Measurements from ENCODE around the gene MYMX.

MYMX gene

GRCh38 chr6:44226368-44227147, 9.8 kb downstream of the MYMX start (continued):
- no peak for TF ChIP-seq ZNF394 (tag by site-specific recombination; IDR thresholded peaks at IDR 0.05; ENCODE audit: borderline replicate concordance)
- TF ChIP-seq ZBTB48 (tag by site-specific recombination; IDR thresholded peaks at IDR 0.05), result no peak
- no peak for TF ChIP-seq OSR2 (tag by site-specific recombination; IDR thresholded peaks at IDR 0.05)
- TF ChIP-seq MZF1 (tag by site-specific recombination; IDR thresholded peaks at IDR 0.05; ENCODE audit: borderline replicate concordance), result no peak
- TF ChIP-seq ZNF501 (tag by site-specific recombination; IDR thresholded peaks at IDR 0.05), result no peak
- peak; percentile 40 for TF ChIP-seq ZNF600 (tag by site-specific recombination; IDR thresholded peaks at IDR 0.05)
- no peak for TF ChIP-seq YY1 (tag by site-specific recombination; IDR thresholded peaks at IDR 0.05)
- no peak for TF ChIP-seq ZFP69B (tag by site-specific recombination; IDR thresholded peaks at IDR 0.05)
- no peak for TF ChIP-seq GLIS2 (tag by site-specific recombination; IDR thresholded peaks at IDR 0.05)
- no peak for TF ChIP-seq ZNF561 (tag by site-specific recombination; IDR thresholded peaks at IDR 0.05; ENCODE audit: borderline replicate concordance)
- no peak for TF ChIP-seq KLF7 (tag by site-specific recombination; IDR thresholded peaks at IDR 0.05; ENCODE audit: borderline replicate concordance)

- Histone ChIP-seq H3K9me3 (ENCODE audit: control insufficient read depth, insufficient read depth, low read depth, low read length) (no peaks in the 10 kb centered on the region), H3K4me1 (ENCODE audit: control insufficient read depth, insufficient read depth, low read length) (peaks cover 18% of the 10 kb centered on the region), H3K27ac (ENCODE audit: extremely low read depth, low read depth, low read length) (no peak overlapping the region), H3K36me3 (ENCODE audit: control insufficient read depth in 2 of 2, insufficient read depth in 1 of 2, low read length in 2 of 2) (peaks cover 0 to 40% of the 10 kb centered on the region in 2 experiments; a peak in 2 of 3 replicates), H3K4me3 (ENCODE audit: low read depth, low read length) (no peak overlapping the region)
- ChIA-PET POLR2A (interaction anchor here (1.0 to 2.0 kb wide), 3 partner anchors 10 to 28 kb away, joined by 3 to 14 read pairs (median 4); partner anchors contain the start of gene HSP90AB1), CTCF (interaction anchor here (0.5 to 11.1 kb wide), 8 partner anchors 8 to 128 kb away, joined by 3 to 148 read pairs (median 6); no protein-coding TSS in a partner anchor)
- no peak for TF ChIP-seq GFI1B (tag by site-specific recombination; IDR thresholded peaks at IDR 0.05)
- TF ChIP-seq ZNF350 (tag by site-specific recombination; IDR thresholded peaks at IDR 0.05), result no peak
- no peak for TF ChIP-seq ZNF843 (tag by site-specific recombination; IDR thresholded peaks at IDR 0.05)
- TF ChIP-seq HOXC10 (CRISPR knock-in tag; IDR thresholded peaks at IDR 0.05), result no peak
- peak; percentile 70; the same call in 1 of the 2 replicates for TF ChIP-seq ZBTB48 (tag by site-specific recombination; IDR thresholded peaks at IDR 0.05)
- peak; percentile 16; the same call in 1 of the 2 replicates for TF ChIP-seq ZIC2 (tag by site-specific recombination; IDR thresholded peaks at IDR 0.05)
- peak; percentile 73 for TF ChIP-seq GLIS1 (tag by site-specific recombination; IDR thresholded peaks at IDR 0.05)
- no peak for TF ChIP-seq ZSCAN30 (tag by site-specific recombination; IDR thresholded peaks at IDR 0.05)
- no peak for TF ChIP-seq KLF8 (tag by site-specific recombination; IDR thresholded peaks at IDR 0.05)
- peak; percentile 37; the same call in 1 of the 2 replicates for TF ChIP-seq GLIS2 (tag by site-specific recombination; IDR thresholded peaks at IDR 0.05)
- TF ChIP-seq ZNF449 (tag by site-specific recombination; IDR thresholded peaks at IDR 0.05), result no peak
- no peak for TF ChIP-seq OSR2 (tag by site-specific recombination; IDR thresholded peaks at IDR 0.05)
- TF ChIP-seq YY1 (tag by site-specific recombination; IDR thresholded peaks at IDR 0.05), result no peak
- no peak for TF ChIP-seq ZFP3 (tag by site-specific recombination; IDR thresholded peaks at IDR 0.05; ENCODE audit: low read depth)
- TF ChIP-seq ZSCAN5A (tag by site-specific recombination; IDR thresholded peaks at IDR 0.05), result no peak
- no peak for TF ChIP-seq BCL6B (tag by site-specific recombination; IDR thresholded peaks at IDR 0.05)
Observed at GRCh38 chr6:44227148-44227793, 10.5 kb downstream of the MYMX start.

All from HEK293 (cell line).